Measurements from ENCODE around the gene FLCN. TPM values are rescaled to one million over a fixed set of nuclear protein-coding genes. Genes with fewer than 3 reads are reported as not detected.

The FLCN gene
- total and polyA plus RNA-seq, 5 donors from 2014 or later: 6.6 to 60.5 (median 8.0) TPM

GRCh38 chr17:17181666-17182597 lies 55.0 kb downstream of the FLCN start:
- H3K4me1 ChIP-seq (ENCODE audit: control insufficient read depth, insufficient read depth, low read length, poor library complexity, severe bottlenecking): peaks cover 98% of the 10 kb centered on the region
- DNase-seq: peak in 2 of 3 donors; percentile 70 to 85
- Mint-ChIP-seq H3K9me3 (no peaks in the 10 kb centered on the region), H3K36me3 (peaks cover 41% of the 10 kb centered on the region), H3K4me1 (peaks cover 50 to 100% (median 71%) of the 10 kb centered on the region in 4 donors), H3K4me3 (peak overlapping the region; percentile 89 to 90 (median 90)), H3K27ac (peak overlapping the region; percentile 99), H3K27me3 (no peaks in the 10 kb centered on the region)
- H3K9me3 ChIP-seq (ENCODE audit: control insufficient read depth in 2 of 2, low read length in 2 of 2): no peaks in the 10 kb centered on the region
- ATAC-seq (ENCODE audit: low read depth in 2 of 2): peak; percentile 40 to 43
- H3K27me3 ChIP-seq (ENCODE audit: control insufficient read depth, insufficient read depth, low read length): no peaks in the 10 kb centered on the region
- H3K27ac ChIP-seq (ENCODE audit: insufficient read depth, low read length, poor library complexity, severe bottlenecking): peak overlapping the region; percentile 90
- peak overlapping the region; percentile 87 for H3K4me3 ChIP-seq (ENCODE audit: low read depth, low read length)
- H3K36me3 ChIP-seq (ENCODE audit: control insufficient read depth, insufficient read depth, low read length): peaks cover 25% of the 10 kb centered on the region

DNA sequence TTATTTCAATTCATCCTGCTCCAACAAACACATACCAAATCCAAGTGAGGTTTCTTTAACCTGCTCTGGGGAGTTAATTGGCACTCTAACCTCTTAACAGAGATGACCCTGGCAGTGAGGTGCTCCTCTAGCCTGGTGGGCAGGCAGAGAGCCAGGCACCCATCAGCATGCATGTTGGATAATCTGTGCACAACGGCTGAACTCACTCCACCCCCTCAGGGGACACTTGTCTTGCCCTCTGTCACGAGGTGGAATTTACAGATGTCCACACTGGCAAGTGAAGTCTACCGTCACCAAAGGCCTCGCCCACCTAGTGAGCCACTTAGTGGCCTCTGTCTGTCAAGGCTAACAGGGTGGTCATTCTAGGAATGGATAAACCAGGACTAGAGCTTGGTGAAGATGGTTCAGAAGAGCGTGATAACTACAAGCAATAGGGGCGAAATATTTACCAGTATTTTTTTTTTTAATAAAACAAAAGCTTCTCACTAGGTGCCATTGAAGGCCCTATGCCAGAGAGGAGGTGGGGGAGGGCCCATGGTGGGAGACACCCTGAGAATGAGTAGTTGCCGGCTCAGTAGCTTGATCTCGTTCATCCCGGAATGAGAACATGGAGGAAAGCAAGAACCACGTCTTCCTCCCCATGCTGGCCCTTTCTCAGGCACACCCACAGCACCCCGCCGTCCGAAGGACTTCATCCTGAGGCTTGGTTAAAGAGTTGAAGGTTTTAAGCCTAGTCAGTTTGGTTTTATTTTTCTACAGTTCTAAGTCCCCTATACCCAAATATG lies 56.0 kb downstream of the FLCN start:
- no peak for DNase-seq
- H3K4me1 ChIP-seq (ENCODE audit: control insufficient read depth, insufficient read depth, low read length, poor library complexity, severe bottlenecking): peaks cover 98% of the 10 kb centered on the region
- H3K9me3 ChIP-seq (ENCODE audit: control insufficient read depth in 2 of 2, low read length in 2 of 2): no peaks in the 10 kb centered on the region
- H3K27me3 ChIP-seq (ENCODE audit: control insufficient read depth, insufficient read depth, low read length): no peaks in the 10 kb centered on the region
- H3K36me3 ChIP-seq (ENCODE audit: control insufficient read depth, insufficient read depth, low read length): peaks cover 26% of the 10 kb centered on the region
- H3K27me3 Mint-ChIP-seq: no peaks in the 10 kb centered on the region
- H3K4me3 ChIP-seq (ENCODE audit: low read depth, low read length): peak overlapping the region; percentile 87
- H3K27ac ChIP-seq (ENCODE audit: insufficient read depth, low read length, poor library complexity, severe bottlenecking): peak overlapping the region; percentile 90
- H3K27ac Mint-ChIP-seq: peak overlapping the region; percentile 99 to 100 (median 99)
- no peaks in the 10 kb centered on the region for H3K9me3 Mint-ChIP-seq
- H3K4me3 Mint-ChIP-seq: peak overlapping the region; percentile 89 to 90 (median 90)
- H3K4me1 Mint-ChIP-seq: peaks cover 45 to 100% (median 71%) of the 10 kb centered on the region in 4 donors
- H3K36me3 Mint-ChIP-seq: peaks cover 43% of the 10 kb centered on the region
- no peak for ATAC-seq (ENCODE audit: low read depth in 2 of 2)

DNA sequence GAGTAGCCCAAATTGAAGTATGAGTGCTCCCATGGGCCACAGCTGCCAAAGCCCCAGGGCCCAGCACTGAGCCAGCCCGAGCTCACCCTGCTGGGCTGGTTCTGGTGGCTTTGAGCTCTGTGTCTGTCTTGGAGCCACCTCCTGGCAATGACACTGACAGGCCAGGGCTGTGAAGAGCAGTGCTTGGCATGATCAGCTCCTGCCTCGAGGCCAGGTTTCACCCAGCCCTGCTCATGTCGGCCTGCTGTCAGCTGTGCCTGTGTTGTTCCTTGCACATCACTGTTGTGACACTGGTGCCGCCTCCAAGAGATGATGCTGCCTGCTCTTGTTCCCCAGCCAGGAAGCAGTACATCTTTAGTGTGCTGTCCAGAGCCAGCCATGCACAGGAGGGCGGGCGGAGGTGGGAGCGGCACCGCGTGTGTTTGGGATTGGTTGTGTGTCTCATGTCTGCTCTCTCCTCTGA lies 56.8 kb downstream of the FLCN start:
- Histone ChIP-seq H3K4me1 (ENCODE audit: control insufficient read depth, insufficient read depth, low read length, poor library complexity, severe bottlenecking) (peaks cover 98% of the 10 kb centered on the region), H3K36me3 (ENCODE audit: control insufficient read depth, insufficient read depth, low read length) (peaks cover 33% of the 10 kb centered on the region)

DNA sequence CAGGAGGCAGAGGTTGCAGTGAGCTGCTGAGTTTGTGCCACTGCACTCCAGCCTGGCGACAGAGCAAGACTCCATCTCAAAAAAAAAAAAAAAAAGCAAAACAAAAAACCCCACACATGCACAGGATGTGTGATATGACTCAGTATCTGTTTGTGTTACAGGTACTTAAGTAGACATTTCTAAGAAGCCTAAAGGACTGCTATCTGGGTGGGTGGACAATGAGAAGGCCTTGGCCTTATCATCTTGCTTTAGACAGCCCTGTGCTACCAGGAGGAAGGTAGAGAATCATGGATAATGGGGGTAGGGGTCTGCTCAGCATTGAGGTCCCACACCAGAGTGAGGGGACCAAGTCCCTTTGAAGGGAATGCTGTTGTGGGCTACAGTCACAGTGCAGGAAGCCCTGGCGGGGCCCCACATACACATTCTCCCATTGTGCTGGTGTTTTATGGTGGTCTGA lies 57.6 kb downstream of the FLCN start:
- Mint-ChIP-seq H3K27ac (peak overlapping the region; percentile 99 to 100 (median 99)), H3K4me1 (peaks cover 32 to 99% (median 60%) of the 10 kb centered on the region in 4 donors), H3K27me3 (no peaks in the 10 kb centered on the region), H3K9me3 (no peaks in the 10 kb centered on the region), H3K36me3 (peaks cover 34% of the 10 kb centered on the region), H3K4me3 (peak overlapping the region; percentile 89 to 90 (median 90))
- Histone ChIP-seq H3K9me3 (ENCODE audit: control insufficient read depth in 2 of 2, low read length in 2 of 2) (no peaks in the 10 kb centered on the region), H3K27ac (ENCODE audit: insufficient read depth, low read length, poor library complexity, severe bottlenecking) (peak overlapping the region; percentile 90), H3K4me3 (ENCODE audit: low read depth, low read length) (peak overlapping the region; percentile 87), H3K36me3 (ENCODE audit: control insufficient read depth, insufficient read depth, low read length) (peaks cover 37% of the 10 kb centered on the region), H3K4me1 (ENCODE audit: control insufficient read depth, insufficient read depth, low read length, poor library complexity, severe bottlenecking) (peaks cover 96% of the 10 kb centered on the region), H3K27me3 (ENCODE audit: control insufficient read depth, insufficient read depth, low read length) (no peaks in the 10 kb centered on the region)
- peak in 2 of 3 donors; percentile 69 to 90 for DNase-seq
- peak; percentile 73 to 75 for ATAC-seq (ENCODE audit: low read depth in 2 of 2)

More for the DNA sequence above, 56.8 kb downstream of the FLCN start:
- H3K4me3 ChIP-seq (ENCODE audit: low read depth, low read length): peak overlapping the region; percentile 87
- H3K27ac ChIP-seq (ENCODE audit: insufficient read depth, low read length, poor library complexity, severe bottlenecking): peak overlapping the region; percentile 90
- H3K9me3 Mint-ChIP-seq: no peaks in the 10 kb centered on the region
- ATAC-seq (ENCODE audit: low read depth in 2 of 2) (peak; percentile 43 to 49), DNase-seq (peak in 2 of 3 donors; percentile 32 to 57)
- no peaks in the 10 kb centered on the region for H3K27me3 ChIP-seq (ENCODE audit: control insufficient read depth, insufficient read depth, low read length)
- H3K9me3 ChIP-seq (ENCODE audit: control insufficient read depth in 2 of 2, low read length in 2 of 2): no peaks in the 10 kb centered on the region
- peaks cover 40 to 100% (median 65%) of the 10 kb centered on the region in 4 donors for H3K4me1 Mint-ChIP-seq
- H3K4me3 Mint-ChIP-seq: peak overlapping the region; percentile 89 to 90 (median 90)
- peak overlapping the region; percentile 99 to 100 (median 99) for H3K27ac Mint-ChIP-seq
- H3K36me3 Mint-ChIP-seq: peaks cover 38% of the 10 kb centered on the region
- H3K27me3 Mint-ChIP-seq: no peaks in the 10 kb centered on the region

DNA sequence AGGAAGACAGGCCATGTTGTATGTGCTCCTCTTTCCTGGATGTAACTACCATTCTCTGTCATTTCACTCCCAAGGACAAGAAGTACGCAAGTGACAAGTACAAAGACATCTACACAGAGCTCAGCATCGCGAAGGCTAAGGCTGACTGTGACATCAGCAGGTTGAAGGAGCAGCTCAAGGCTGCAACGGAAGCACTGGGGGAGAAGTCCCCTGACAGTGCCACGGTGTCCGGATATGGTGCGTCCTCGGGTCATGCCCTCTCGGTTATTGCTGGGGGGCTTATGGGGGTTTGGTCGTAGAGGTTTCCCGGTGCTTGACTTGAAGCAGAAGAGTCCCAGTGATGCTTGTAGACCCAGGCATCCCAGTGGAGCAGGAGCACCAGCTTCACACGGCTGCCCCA lies 59.8 kb downstream of the FLCN start:
- ATAC-seq (ENCODE audit: low read depth in 2 of 2) (no peak), DNase-seq (peak in 1 of 3 donors; percentile 32)
- Histone ChIP-seq H3K27me3 (ENCODE audit: control insufficient read depth, insufficient read depth, low read length) (no peaks in the 10 kb centered on the region), H3K4me1 (ENCODE audit: control insufficient read depth, insufficient read depth, low read length, poor library complexity, severe bottlenecking) (peaks cover 73% of the 10 kb centered on the region), H3K9me3 (ENCODE audit: control insufficient read depth in 2 of 2, low read length in 2 of 2) (no peaks in the 10 kb centered on the region), H3K36me3 (ENCODE audit: control insufficient read depth, insufficient read depth, low read length) (peaks cover 45% of the 10 kb centered on the region), H3K4me3 (ENCODE audit: low read depth, low read length) (no peak overlapping the region), H3K27ac (ENCODE audit: insufficient read depth, low read length, poor library complexity, severe bottlenecking) (peak overlapping the region; percentile 90)
- peaks cover 34% of the 10 kb centered on the region for H3K36me3 Mint-ChIP-seq
- H3K4me3 Mint-ChIP-seq: peak overlapping the region; percentile 76 to 96 (median 86)
- peak overlapping the region; percentile 99 to 100 (median 99) for H3K27ac Mint-ChIP-seq
- H3K27me3 Mint-ChIP-seq: no peaks in the 10 kb centered on the region
- no peaks in the 10 kb centered on the region for H3K9me3 Mint-ChIP-seq
- H3K4me1 Mint-ChIP-seq: peaks cover 29 to 93% (median 52%) of the 10 kb centered on the region in 4 donors

DNA sequence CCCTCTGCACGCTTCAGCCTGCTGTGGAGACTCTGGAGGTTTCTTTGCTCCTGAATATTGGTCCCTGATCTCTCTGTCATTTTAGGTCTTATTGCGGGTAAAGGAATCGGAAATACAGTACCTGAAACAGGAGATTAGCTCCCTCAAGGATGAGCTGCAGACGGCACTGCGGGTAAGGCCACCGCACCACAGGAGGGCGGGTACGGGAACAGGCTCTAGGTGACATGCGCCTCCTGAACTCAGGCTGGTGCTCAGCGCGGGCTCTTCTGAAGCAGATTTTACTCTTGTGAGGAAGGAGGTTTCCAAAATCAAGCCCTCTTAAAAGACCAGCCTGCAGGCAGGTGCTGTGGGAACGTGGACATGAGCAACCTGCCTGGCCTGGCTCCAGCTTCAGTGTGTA lies 60.6 kb downstream of the FLCN start:
- peak overlapping the region; percentile 76 to 96 (median 86) for H3K4me3 Mint-ChIP-seq
- Histone ChIP-seq H3K4me3 (ENCODE audit: low read depth, low read length) (no peak overlapping the region), H3K36me3 (ENCODE audit: control insufficient read depth, insufficient read depth, low read length) (peaks cover 48% of the 10 kb centered on the region), H3K4me1 (ENCODE audit: control insufficient read depth, insufficient read depth, low read length, poor library complexity, severe bottlenecking) (peaks cover 68% of the 10 kb centered on the region), H3K27me3 (ENCODE audit: control insufficient read depth, insufficient read depth, low read length) (no peaks in the 10 kb centered on the region), H3K9me3 (ENCODE audit: control insufficient read depth in 2 of 2, low read length in 2 of 2) (no peaks in the 10 kb centered on the region), H3K27ac (ENCODE audit: insufficient read depth, low read length, poor library complexity, severe bottlenecking) (peak overlapping the region; percentile 90)
- ATAC-seq (ENCODE audit: low read depth in 2 of 2) (no peak), DNase-seq (peak in 1 of 3 donors; percentile 34)
- peaks cover 29% of the 10 kb centered on the region for H3K36me3 Mint-ChIP-seq
- no peaks in the 10 kb centered on the region for H3K27me3 Mint-ChIP-seq
- H3K27ac Mint-ChIP-seq: peak overlapping the region; percentile 98 to 99 (median 99)
- H3K9me3 Mint-ChIP-seq: no peaks in the 10 kb centered on the region
- H3K4me1 Mint-ChIP-seq: peaks cover 23 to 91% (median 50%) of the 10 kb centered on the region in 4 donors

GRCh38 chr17:17175917-17176316 lies 61.1 kb downstream of the FLCN start:
- H3K27ac Mint-ChIP-seq: peak overlapping the region; percentile 98 to 99 (median 99)
- DNase-seq: peak in 1 of 3 donors; percentile 44
- peaks cover 68% of the 10 kb centered on the region for H3K4me1 ChIP-seq (ENCODE audit: control insufficient read depth, insufficient read depth, low read length, poor library complexity, severe bottlenecking)
- no peaks in the 10 kb centered on the region for H3K9me3 Mint-ChIP-seq
- H3K27me3 ChIP-seq (ENCODE audit: control insufficient read depth, insufficient read depth, low read length): no peaks in the 10 kb centered on the region
- no peak for ATAC-seq (ENCODE audit: low read depth in 2 of 2)
- H3K9me3 ChIP-seq (ENCODE audit: control insufficient read depth in 2 of 2, low read length in 2 of 2): no peaks in the 10 kb centered on the region
- peak overlapping the region; percentile 90 for H3K27ac ChIP-seq (ENCODE audit: insufficient read depth, low read length, poor library complexity, severe bottlenecking)
- H3K4me1 Mint-ChIP-seq: peaks cover 22 to 91% (median 50%) of the 10 kb centered on the region in 4 donors
- peak overlapping the region; percentile 76 to 96 (median 86) for H3K4me3 Mint-ChIP-seq
- H3K36me3 Mint-ChIP-seq: peaks cover 28% of the 10 kb centered on the region
- no peaks in the 10 kb centered on the region for H3K27me3 Mint-ChIP-seq
- H3K36me3 ChIP-seq (ENCODE audit: control insufficient read depth, insufficient read depth, low read length): peaks cover 48% of the 10 kb centered on the region
- peak overlapping the region; percentile 4 for H3K4me3 ChIP-seq (ENCODE audit: low read depth, low read length)

Data from CD4-positive, CD25-positive, alpha-beta regulatory T cell (primary cell).